A549 (cell line): ENCODE measurements around the gene SHH. TPM values are rescaled to one million over a fixed set of nuclear protein-coding genes. Genes with fewer than 3 reads are reported as not detected.

Experiments used
- ATAC-seq, 2 experiments: fragments of 200-7000 bp in 1 of 2; fragments of >200 bp in 1 of 2; cut with Nextera tagmentation in 1 of 2; cut with Tn5 transposase in 1 of 2; 3 replicates each; pipeline versions ENCODE4 v1.8.0 to v1.9.1; 2018 to 2020; ENCODE audit warnings: mild to moderate bottlenecking in 1 of 2, moderate library complexity in 1 of 2
- CTCF ChIA-PET: fragments of 300-600 bp; sonication (Branson Sonifier 250); formaldehyde crosslinking; extraction: SDS; loops from one replicate; lab custom pipeline; 2021; ENCODE audit warnings: antibody characterized with exemption, inconsistent platforms; lab: Yijun Ruan, JAX
- POLR2A ChIA-PET: fragments of 350-600 bp; formaldehyde crosslinking; extraction: SDS; loops from one replicate; lab custom pipeline; 2021; ENCODE audit warnings: antibody characterized with exemption, inconsistent platforms; lab: Yijun Ruan, JAX
- DNase-seq, 2 experiments: peaks; one replicate each; pipeline versions ENCODE4 v3.0.0 to v3.0.0-alpha.2; 2011 to 2016; ENCODE audit warnings: low read depth in 1 of 2, low spot score in 1 of 2
- FAIRE-seq: peaks from 2 replicates; lab custom pipeline; 2011; peaks lifted over from hg19 to GRCh38; lab: Jason Lieb, UNC
- H3K27ac ChIP-seq, 2 experiments: fragments of >200 bp; sonication (Bioruptor Twin); formaldehyde crosslinking; 3 replicates each; pipeline ENCODE4 v1.5.1; 2016 to 2017
- H3K4me1 ChIP-seq: fragments of >200 bp; sonication (Bioruptor Twin); formaldehyde crosslinking; 3 replicates; pipeline ENCODE4 v1.6.1; 2016
- H3K4me2 ChIP-seq: fragments of >200 bp; sonication (Bioruptor Twin); formaldehyde crosslinking; 3 replicates; pipeline ENCODE4 v1.6.1; 2016
- H3K4me3 ChIP-seq: fragments of >200 bp; sonication (Bioruptor Twin); formaldehyde crosslinking; 3 replicates; pipeline ENCODE4 v1.5.1; 2016
- H3K9me3 ChIP-seq: fragments of >200 bp; sonication (Bioruptor Twin); formaldehyde crosslinking; 3 replicates; pipeline ENCODE4 v1.6.1; 2016
- CHD2 ChIP-seq: fragments of 150-350 bp; IDR thresholded peaks from 2 replicates; pipeline ENCODE4 v1.6.1; 2014; ENCODE audit warnings: low read length; ENCODE audit not compliant: partially characterized antibody
- CHD4 ChIP-seq: fragments of 200-600 bp; sonication (generic); IDR thresholded peaks from 2 replicates; pipeline ENCODE4 v1.6.1; 2016; ENCODE audit warnings: antibody characterized with exemption, mild to moderate bottlenecking, borderline replicate concordance
- FOSL2 ChIP-seq, 2 experiments: fragments of 450-650 bp in 1 of 2; fragments of >200 bp in 1 of 2; sonication (Bioruptor Twin) in 1 of 2; formaldehyde crosslinking; IDR thresholded peaks; 2 replicates each; pipeline versions ENCODE4 v1.5.0 to v1.6.1; 2016 to 2020; ENCODE audit warnings: mild to moderate bottlenecking in 1 of 2, moderate library complexity in 1 of 2
- GATA3 ChIP-seq: IDR thresholded peaks from 2 replicates; pipeline ENCODE4 v1.6.1; 2012; ENCODE audit warnings: borderline replicate concordance
- HOXA7 ChIP-seq: fragments of 250-450 bp; sonication (Bioruptor Pico); IDR thresholded peaks from 2 replicates; pipeline ENCODE4 v1.5.0; 2020; ENCODE audit warnings: mild to moderate bottlenecking, moderate library complexity
- HOXB13 ChIP-seq: fragments of 250-450 bp; sonication (Bioruptor Pico); IDR thresholded peaks from 2 replicates; pipeline ENCODE4 v1.5.0; 2020; ENCODE audit warnings: low read depth, mild to moderate bottlenecking, moderate library complexity
- JUNB ChIP-seq: fragments of >200 bp; sonication (Bioruptor Twin); formaldehyde crosslinking; IDR thresholded peaks from 2 replicates; pipeline ENCODE4 v1.6.1; 2016
- MYC ChIP-seq: IDR thresholded peaks from 2 replicates; pipeline ENCODE4 v1.6.1; 2012; ENCODE audit warnings: mild to moderate bottlenecking, inconsistent platforms, low read length, improper control_type of control experiment, borderline replicate concordance
- NFE2L2 ChIP-seq: fragments of 150-350 bp; conservative IDR thresholded peaks from 2 replicates; pipeline ENCODE4 v1.6.1; 2014; ENCODE audit warnings: low read length
- NR3C1 ChIP-seq: fragments of >200 bp; sonication (Bioruptor Twin); formaldehyde crosslinking; IDR thresholded peaks from 3 replicates; pipeline ENCODE4 v1.6.1; 2017
- POLR2A ChIP-seq: IDR thresholded peaks from 2 replicates; pipeline ENCODE4 v1.6.1; 2012; ENCODE audit warnings: mild to moderate bottlenecking, low read length
- RAD21 ChIP-seq, 2 experiments: fragments of >200 bp in 1 of 2; sonication (Bioruptor Twin) in 1 of 2; formaldehyde crosslinking in 1 of 2; IDR thresholded peaks in 1 of 2; conservative IDR thresholded peaks in 1 of 2; 2 replicates in 1 of 2; 3 replicates in 1 of 2; pipeline ENCODE4 v1.6.1; 2012 to 2018; ENCODE audit warnings: inconsistent platforms in 1 of 2
- RCOR1 ChIP-seq: fragments of 150-350 bp; IDR thresholded peaks from 2 replicates; pipeline ENCODE4 v1.6.1; 2014; ENCODE audit warnings: antibody characterized with exemption, low read length, low read depth
- RFX5 ChIP-seq: fragments of 450-650 bp; IDR thresholded peaks from 2 replicates; pipeline ENCODE4 v1.7.1; 2014; ENCODE audit warnings: antibody characterized with exemption, mild to moderate bottlenecking, moderate library complexity
- SMC3 ChIP-seq: fragments of >200 bp; sonication (Bioruptor Twin); formaldehyde crosslinking; IDR thresholded peaks from 3 replicates; pipeline ENCODE4 v1.6.1; 2018; ENCODE audit warnings: inconsistent platforms
- TP53 ChIP-seq: fragments of 250-450 bp; sonication (Bioruptor Pico); IDR thresholded peaks from 2 replicates; pipeline ENCODE4 v1.5.0; 2021; ENCODE audit warnings: mild to moderate bottlenecking, moderate library complexity
- ZFP36 ChIP-seq: fragments of 450-650 bp; IDR thresholded peaks from 2 replicates; pipeline ENCODE4 v1.6.1; 2014; ENCODE audit warnings: borderline replicate concordance; ENCODE audit not compliant: partially characterized antibody
- WGBS: methylation state at CpG from one replicate; pipeline ENCODE4 v1.1.6; 2017; ENCODE audit errors: missing lambda C conversion rate; 5-methylcytosine and 5-hydroxymethylcytosine counted together
- polyA plus RNA-seq, 4 experiments: library from polyadenylated mRNA; depleted of rRNA in 3 of 4; stranded (reverse); fragments of >200 nt; fragmentation: RNase III in 1 of 4; extraction: RNeasy Plus Mini Kit Qiagen cat#74134 plus additional on column Dnase treatment in 1 of 4; gene quantifications; 2 replicates in 3 of 4; 3 replicates in 1 of 4; pipeline ENCODE4 v1.2.3, GENCODE V29; 2011 to 2017
- TF ChIP-seq, protein P1 (sequence below): IDR thresholded peaks from 2 replicates; pipeline ENCODE4 v1.6.1; 2012
- TF ChIP-seq, protein P2 (sequence below): IDR thresholded peaks from 2 replicates; pipeline ENCODE4 v1.6.1; 2012; ENCODE audit warnings: low read depth, borderline replicate concordance
- TF ChIP-seq, protein P3 (sequence below): IDR thresholded peaks from 2 replicates; pipeline ENCODE4 v1.6.1; 2012

Gene SHH
- polyA plus RNA-seq, 2 of the 4 experiments (the other 2 are of a cell fraction) = 0.84 to 1.2 TPM

DNA sequence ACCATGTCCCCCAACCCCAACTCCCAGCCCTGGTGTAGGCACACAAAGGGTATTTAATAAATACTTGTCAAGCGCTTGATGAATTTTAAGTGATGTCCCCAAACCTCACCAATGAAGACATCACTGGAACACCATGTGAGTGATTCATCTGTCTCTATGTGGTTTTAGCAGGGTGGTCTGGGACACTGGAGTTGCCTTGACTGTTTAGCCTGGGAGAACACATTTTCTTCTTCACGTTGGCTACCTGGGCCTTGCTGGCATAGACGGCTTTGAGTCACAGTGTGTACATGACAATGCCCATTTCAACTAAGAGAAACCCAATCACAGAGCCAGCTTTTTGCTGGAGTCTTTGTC, 24.8 kb upstream of the SHH start:
- no peaks in the 10 kb centered on the region for H3K9me3 ChIP-seq
- DNase-seq (no peak), FAIRE-seq (no peak), ATAC-seq (no peak)
- ChIA-PET POLR2A (no interaction called here), CTCF (interaction anchor here (1.0 kb wide), 1 partner anchor 637 kb away, joined by 4 read pairs; no protein-coding TSS in a partner anchor)
- H3K4me2 ChIP-seq = no peak overlapping the region
- no peak for TF ChIP-seq GATA3
- TF ChIP-seq RFX5 = 0 out of 2 replicates have a peak, but pooled peaks have one; percentile 57
- TF ChIP-seq TP53 (CRISPR knock-in tag) = no peak
- WGBS = 82% methylated on average over 3 of the region's 3 CpGs
- H3K4me3 ChIP-seq = no peak overlapping the region
- H3K4me1 ChIP-seq = peaks cover 4% of the 10 kb centered on the region; the same call in 1 of the 3 replicates
- peak overlapping the region in 1 of 2 experiments; percentile 26; a peak in 1 of 6 replicates for H3K27ac ChIP-seq

DNA sequence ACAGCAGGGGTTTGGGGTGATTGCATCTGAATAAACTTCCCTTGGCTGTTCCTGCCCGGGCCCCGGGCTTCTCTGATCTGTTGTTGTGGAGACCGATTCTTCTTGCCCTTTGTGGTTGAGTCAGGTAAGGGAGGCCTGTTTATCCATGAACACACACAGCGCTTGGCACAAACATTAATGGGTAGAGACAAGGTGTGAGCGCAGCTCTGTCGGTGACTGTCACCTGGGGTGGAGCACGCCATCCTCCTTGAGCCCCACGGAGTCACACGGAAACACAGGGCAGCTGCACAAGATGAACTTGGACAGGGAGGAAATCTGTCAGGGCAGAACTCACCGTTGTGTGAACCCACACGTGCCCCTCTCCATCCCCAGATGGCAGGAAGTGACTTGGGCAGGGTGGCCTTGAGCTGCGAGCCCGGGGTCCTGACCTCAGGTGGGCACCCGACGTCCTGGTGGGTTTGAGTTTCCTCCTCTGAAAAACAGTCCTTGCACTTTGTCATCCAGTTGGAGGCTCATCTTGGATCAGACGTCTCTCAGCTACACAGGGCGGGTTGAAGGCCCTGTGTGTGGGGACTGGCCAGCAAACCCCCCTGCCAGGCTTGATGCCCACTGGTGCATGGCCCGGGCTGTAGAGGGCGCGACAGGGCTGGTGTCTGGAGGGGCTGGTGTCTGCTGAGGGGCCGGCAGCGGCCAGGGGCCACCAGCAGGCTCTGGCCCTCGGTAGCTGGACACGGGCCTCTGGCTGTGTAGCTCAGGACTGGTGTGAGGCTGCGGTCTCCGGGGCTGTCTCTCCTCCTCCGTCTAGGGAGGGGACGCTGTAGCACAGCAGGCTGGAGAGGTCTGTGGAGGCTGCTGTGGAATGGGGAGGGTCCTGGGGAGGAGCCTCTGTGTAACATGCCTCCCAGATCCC, 24.2 kb upstream of the SHH start:
- Histone ChIP-seq H3K4me1 (peaks cover 10% of the 10 kb centered on the region; the same call in 1 of the 3 replicates), H3K9me3 (no peaks in the 10 kb centered on the region), H3K27ac (peak overlapping the region in 1 of 2 experiments; percentile 36; a peak in 3 of 6 replicates), H3K4me2 (no peak overlapping the region), H3K4me3 (no peak overlapping the region)
- no peak for ATAC-seq
- TF ChIP-seq CHD2 = no peak
- ChIA-PET CTCF (interaction anchor here (0.7 to 1.0 kb wide), 2 partner anchors 133 to 638 kb away, joined by 3 to 4 read pairs; no protein-coding TSS in a partner anchor), POLR2A (no interaction called here)
- 90% methylated on average over 20 of the region's 28 CpGs for WGBS
- DNase-seq = no peak
- no peak for FAIRE-seq

DNA sequence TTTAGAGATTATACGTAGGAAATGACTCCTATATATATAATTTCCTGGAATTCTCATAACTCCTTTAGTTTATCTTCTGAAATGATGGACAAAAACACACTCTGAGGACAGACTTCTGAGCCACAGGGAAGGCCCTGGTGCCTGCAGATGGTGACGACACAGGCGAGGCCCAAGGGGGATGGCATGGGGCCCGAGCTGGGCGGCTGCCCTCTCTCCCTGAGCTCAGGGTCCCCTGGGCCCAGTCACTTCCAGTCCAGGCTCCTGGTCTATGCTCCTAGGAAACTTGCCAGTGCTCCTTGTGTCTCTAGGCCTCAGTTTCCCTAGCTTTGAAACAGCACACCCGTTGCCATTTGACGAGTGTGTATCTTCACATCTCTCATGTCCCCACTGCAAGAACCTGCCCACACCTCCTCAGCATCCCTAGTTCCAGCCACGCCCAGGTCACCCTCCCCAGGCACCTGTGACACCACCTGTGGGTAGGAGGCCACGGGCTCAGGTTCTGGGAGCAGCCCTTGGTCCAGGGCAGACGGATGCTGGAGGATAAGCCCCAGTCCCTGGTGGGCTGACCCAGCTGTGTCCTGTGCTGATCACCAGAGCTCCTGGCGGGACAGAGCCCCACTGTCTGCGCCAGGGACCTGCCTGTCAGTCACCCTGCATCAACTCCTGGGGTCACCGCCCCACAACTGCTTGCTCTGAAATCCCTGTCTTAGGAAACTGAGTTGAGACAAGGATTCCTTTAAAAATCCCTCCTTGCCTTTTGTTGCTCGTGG, 23.4 kb upstream of the SHH start:
- Histone ChIP-seq H3K27ac (peak overlapping the region in 1 of 2 experiments; percentile 36; a peak in 2 of 6 replicates), H3K4me2 (no peak overlapping the region), H3K4me1 (peaks cover 16% of the 10 kb centered on the region; the same call in 1 of the 3 replicates), H3K9me3 (no peaks in the 10 kb centered on the region), H3K4me3 (no peak overlapping the region)
- WGBS = 82% methylated on average over 11 of the region's 14 CpGs
- FAIRE-seq (no peak), DNase-seq (no peak), ATAC-seq (no peak)
- ChIA-PET CTCF (interaction anchor here (0.7 kb wide), 1 partner anchor 134 kb away, joined by 3 read pairs; no protein-coding TSS in a partner anchor), POLR2A (no interaction called here)
- TF ChIP-seq HOXA7 (CRISPR knock-in tag) = no peak
- TF ChIP-seq TP53 (CRISPR knock-in tag) = no peak
- TF ChIP-seq SMC3 = no peak
- no peak for TF ChIP-seq RCOR1
- TF ChIP-seq NFE2L2 = no peak
- TF ChIP-seq POLR2A = no peak
- TF ChIP-seq, protein P1, sequence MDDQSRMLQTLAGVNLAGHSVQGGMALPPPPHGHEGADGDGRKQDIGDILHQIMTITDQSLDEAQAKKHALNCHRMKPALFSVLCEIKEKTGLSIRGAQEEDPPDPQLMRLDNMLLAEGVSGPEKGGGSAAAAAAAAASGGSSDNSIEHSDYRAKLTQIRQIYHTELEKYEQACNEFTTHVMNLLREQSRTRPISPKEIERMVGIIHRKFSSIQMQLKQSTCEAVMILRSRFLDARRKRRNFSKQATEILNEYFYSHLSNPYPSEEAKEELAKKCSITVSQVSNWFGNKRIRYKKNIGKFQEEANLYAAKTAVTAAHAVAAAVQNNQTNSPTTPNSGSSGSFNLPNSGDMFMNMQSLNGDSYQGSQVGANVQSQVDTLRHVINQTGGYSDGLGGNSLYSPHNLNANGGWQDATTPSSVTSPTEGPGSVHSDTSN = no peak
- TF ChIP-seq GATA3 = no peak
- TF ChIP-seq MYC = no peak
- TF ChIP-seq HOXB13 = no peak
- no peak for TF ChIP-seq FOSL2 (IDR thresholded peaks at IDR 0.05)
- no peak for TF ChIP-seq FOSL2 (CRISPR knock-in tag; IDR thresholded peaks at IDR 0.05)
- TF ChIP-seq JUNB = no peak
- TF ChIP-seq ZFP36 = no peak
- TF ChIP-seq, protein P2, sequence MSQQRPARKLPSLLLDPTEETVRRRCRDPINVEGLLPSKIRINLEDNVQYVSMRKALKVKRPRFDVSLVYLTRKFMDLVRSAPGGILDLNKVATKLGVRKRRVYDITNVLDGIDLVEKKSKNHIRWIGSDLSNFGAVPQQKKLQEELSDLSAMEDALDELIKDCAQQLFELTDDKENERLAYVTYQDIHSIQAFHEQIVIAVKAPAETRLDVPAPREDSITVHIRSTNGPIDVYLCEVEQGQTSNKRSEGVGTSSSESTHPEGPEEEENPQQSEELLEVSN = no peak
- TF ChIP-seq, protein P3, sequence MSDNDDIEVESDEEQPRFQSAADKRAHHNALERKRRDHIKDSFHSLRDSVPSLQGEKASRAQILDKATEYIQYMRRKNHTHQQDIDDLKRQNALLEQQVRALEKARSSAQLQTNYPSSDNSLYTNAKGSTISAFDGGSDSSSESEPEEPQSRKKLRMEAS = no peak
- TF ChIP-seq RAD21 (conservative IDR thresholded peaks at IDR 0.05 in 1 of 2, IDR thresholded peaks at IDR 0.05 in 1 of 2) = no peak
- no peak for TF ChIP-seq CHD4
- TF ChIP-seq NR3C1 = no peak
- no peak for TF ChIP-seq CHD2
